ENCODE results near the gene BRD3.
"Not testable (repeated sequence)": the region's sequence is repeated elsewhere in the genome, so short reads cannot be mapped to it uniquely, and the experiment has no call there.

Gene BRD3

GRCh38 chr9:133990366-133991213, 77.2 kb downstream of the BRD3 start:
- H3K27me3 Mint-ChIP-seq: no peaks in the 10 kb centered on the region
- peaks cover 7% of the 10 kb centered on the region for H3K4me1 Mint-ChIP-seq (ENCODE audit: low read depth)
- H3K4me3 Mint-ChIP-seq: peak overlapping the region; percentile 65
- no peaks in the 10 kb centered on the region for H3K36me3 Mint-ChIP-seq (ENCODE audit: low read depth)
- H3K27ac Mint-ChIP-seq: no peak overlapping the region
- no peaks in the 10 kb centered on the region for H3K9me3 Mint-ChIP-seq

GRCh38 chr9:133989625-133990365, 78.0 kb downstream of the BRD3 start:
- Mint-ChIP-seq H3K36me3 (ENCODE audit: low read depth) (no peaks in the 10 kb centered on the region), H3K27me3 (no peaks in the 10 kb centered on the region), H3K27ac (no peak overlapping the region), H3K4me1 (ENCODE audit: low read depth) (peaks cover 7% of the 10 kb centered on the region), H3K9me3 (no peaks in the 10 kb centered on the region), H3K4me3 (peak overlapping the region; percentile 13)

GRCh38 chr9:133988771-133989170, 79.1 kb downstream of the BRD3 start:
- H3K4me3 Mint-ChIP-seq; H3K27me3 Mint-ChIP-seq; H3K36me3 Mint-ChIP-seq (ENCODE audit: low read depth); H3K27ac Mint-ChIP-seq; H3K4me1 Mint-ChIP-seq (ENCODE audit: low read depth); H3K9me3 Mint-ChIP-seq: not testable (repeated sequence)

GRCh38 chr9:133987946-133988665, 79.7 kb downstream of the BRD3 start:
- no peak overlapping the region for H3K27ac Mint-ChIP-seq
- no peaks in the 10 kb centered on the region for H3K27me3 Mint-ChIP-seq
- no peaks in the 10 kb centered on the region for H3K36me3 Mint-ChIP-seq (ENCODE audit: low read depth)
- no peaks in the 10 kb centered on the region for H3K4me1 Mint-ChIP-seq (ENCODE audit: low read depth)
- H3K4me3 Mint-ChIP-seq: no peak overlapping the region
- H3K9me3 Mint-ChIP-seq: no peaks in the 10 kb centered on the region

- Mint-ChIP-seq H3K27me3 (no peaks in the 10 kb centered on the region), H3K4me1 (ENCODE audit: low read depth) (no peaks in the 10 kb centered on the region), H3K36me3 (ENCODE audit: low read depth) (no peaks in the 10 kb centered on the region), H3K27ac (no peak overlapping the region), H3K4me3 (no peak overlapping the region), H3K9me3 (no peaks in the 10 kb centered on the region)
These were observed 80.4 kb downstream of the BRD3 start for GRCh38 chr9:133987446-133987788.

GRCh38 chr9:133986774-133987445, 80.9 kb downstream of the BRD3 start:
- H3K27ac Mint-ChIP-seq: no peak overlapping the region

GRCh38 chr9:133986061-133986460, 81.8 kb downstream of the BRD3 start:
- H3K4me3 Mint-ChIP-seq: no peak overlapping the region
- no peaks in the 10 kb centered on the region for H3K4me1 Mint-ChIP-seq (ENCODE audit: low read depth)
- H3K27me3 Mint-ChIP-seq: no peaks in the 10 kb centered on the region
- no peaks in the 10 kb centered on the region for H3K9me3 Mint-ChIP-seq
- no peak overlapping the region for H3K27ac Mint-ChIP-seq
- no peaks in the 10 kb centered on the region for H3K36me3 Mint-ChIP-seq (ENCODE audit: low read depth)

More at GRCh38 chr9:133986774-133987445, 80.9 kb downstream of the BRD3 start:
- no peaks in the 10 kb centered on the region for H3K27me3 Mint-ChIP-seq
- H3K9me3 Mint-ChIP-seq: no peaks in the 10 kb centered on the region
- H3K36me3 Mint-ChIP-seq (ENCODE audit: low read depth): no peaks in the 10 kb centered on the region
- H3K4me1 Mint-ChIP-seq (ENCODE audit: low read depth): no peaks in the 10 kb centered on the region
- no peak overlapping the region for H3K4me3 Mint-ChIP-seq

GRCh38 chr9:133982971-133983720, 84.7 kb downstream of the BRD3 start:
- H3K36me3 Mint-ChIP-seq (ENCODE audit: low read depth): no peaks in the 10 kb centered on the region
- H3K4me3 Mint-ChIP-seq: no peak overlapping the region
- no peaks in the 10 kb centered on the region for H3K9me3 Mint-ChIP-seq
- no peak overlapping the region for H3K27ac Mint-ChIP-seq
- H3K27me3 Mint-ChIP-seq: no peaks in the 10 kb centered on the region
- H3K4me1 Mint-ChIP-seq (ENCODE audit: low read depth): no peaks in the 10 kb centered on the region

GRCh38 chr9:133981958-133982681, 85.7 kb downstream of the BRD3 start:
- Mint-ChIP-seq H3K27ac (no peak overlapping the region), H3K9me3 (no peaks in the 10 kb centered on the region), H3K27me3 (no peaks in the 10 kb centered on the region), H3K4me3 (no peak overlapping the region), H3K4me1 (ENCODE audit: low read depth) (no peaks in the 10 kb centered on the region), H3K36me3 (ENCODE audit: low read depth) (no peaks in the 10 kb centered on the region)

GRCh38 chr9:133981589-133981957, 86.3 kb downstream of the BRD3 start:
- Mint-ChIP-seq H3K9me3 (no peaks in the 10 kb centered on the region), H3K27me3 (no peaks in the 10 kb centered on the region), H3K27ac (no peak overlapping the region), H3K4me1 (ENCODE audit: low read depth) (no peaks in the 10 kb centered on the region), H3K4me3 (no peak overlapping the region), H3K36me3 (ENCODE audit: low read depth) (no peaks in the 10 kb centered on the region)

- Mint-ChIP-seq H3K36me3 (ENCODE audit: low read depth) (no peaks in the 10 kb centered on the region), H3K4me3 (no peak overlapping the region), H3K9me3 (no peaks in the 10 kb centered on the region), H3K4me1 (ENCODE audit: low read depth) (no peaks in the 10 kb centered on the region), H3K27me3 (no peaks in the 10 kb centered on the region), H3K27ac (no peak overlapping the region)
These were observed 86.8 kb downstream of the BRD3 start for GRCh38 chr9:133980864-133981588.
